ENCODE measurements around the gene RGMA.
"Not testable (repeated sequence)": the region's sequence is repeated elsewhere in the genome, so short reads cannot be mapped to it uniquely, and the experiment has no call there.

RGMA gene

DNA sequence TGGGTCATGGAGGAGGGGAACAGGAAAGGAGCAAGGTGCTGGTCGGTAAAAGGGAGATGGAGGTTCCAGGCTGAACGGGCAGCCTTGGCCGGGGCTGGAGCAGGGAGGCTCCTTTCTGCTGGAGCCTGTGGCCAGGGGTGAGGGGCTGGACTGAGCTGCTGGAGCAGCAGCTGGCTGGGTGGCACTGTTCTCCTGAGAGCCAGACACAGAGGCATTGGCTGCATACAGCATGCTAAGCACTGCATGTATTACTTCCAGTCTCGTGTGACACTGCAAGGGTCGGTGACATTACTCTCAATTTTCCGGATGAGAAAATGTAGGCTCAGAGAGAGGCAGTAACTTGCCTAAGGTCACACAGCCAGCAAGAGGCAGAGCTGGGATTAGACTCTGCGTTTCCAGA lies 42.3 kb downstream of the RGMA start:
- DNase-seq = no peak

DNA sequence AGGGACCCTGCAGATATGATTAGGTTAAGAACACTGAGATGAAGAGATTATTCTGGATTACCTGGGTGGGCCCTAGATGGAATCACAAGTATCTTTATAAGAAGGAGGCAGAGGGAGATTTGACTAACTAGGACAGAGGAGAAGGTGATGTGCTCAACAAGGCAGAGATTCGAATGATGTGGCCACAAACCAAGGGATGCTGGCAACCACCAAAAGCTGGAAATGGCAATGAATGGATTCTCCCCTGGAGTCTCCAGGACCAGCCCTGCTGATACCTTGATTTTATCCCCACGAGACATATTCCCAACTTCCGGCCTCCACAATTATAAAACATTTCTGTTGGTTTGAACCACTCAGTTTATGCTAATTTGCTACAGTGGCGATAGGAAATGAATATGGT lies 42.9 kb downstream of the RGMA start:
- DNase-seq = no peak

DNA sequence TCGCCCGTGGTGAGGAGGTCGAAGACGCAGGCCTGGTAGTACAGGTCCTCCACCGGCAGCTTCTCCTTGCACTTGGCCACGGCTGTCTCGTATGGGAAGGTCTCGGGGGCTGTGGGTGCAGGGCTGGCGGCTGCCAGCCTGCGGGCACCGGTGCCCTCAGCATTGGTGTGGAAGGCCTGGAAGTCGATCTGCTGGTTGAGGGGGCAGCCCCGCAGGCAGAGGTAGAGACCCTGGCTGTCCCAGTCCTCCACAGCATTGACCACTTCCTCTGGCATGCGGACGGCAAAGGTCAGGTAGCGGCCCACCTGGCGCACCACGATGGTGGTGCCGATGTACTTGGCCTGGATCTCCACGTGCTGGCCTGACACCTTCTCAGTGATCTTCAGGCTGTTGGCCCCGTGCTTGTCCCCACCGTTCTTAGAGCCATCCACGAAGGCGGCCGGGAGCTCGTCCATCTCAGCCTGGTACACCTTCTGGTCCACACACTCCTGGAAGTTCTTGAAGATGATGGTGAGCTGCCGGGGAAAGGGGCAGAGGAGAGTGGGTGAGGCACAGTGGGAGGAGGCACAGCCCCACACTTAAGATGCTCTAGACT lies 43.7 kb downstream of the RGMA start:
- DNase-seq = no peak

DNA sequence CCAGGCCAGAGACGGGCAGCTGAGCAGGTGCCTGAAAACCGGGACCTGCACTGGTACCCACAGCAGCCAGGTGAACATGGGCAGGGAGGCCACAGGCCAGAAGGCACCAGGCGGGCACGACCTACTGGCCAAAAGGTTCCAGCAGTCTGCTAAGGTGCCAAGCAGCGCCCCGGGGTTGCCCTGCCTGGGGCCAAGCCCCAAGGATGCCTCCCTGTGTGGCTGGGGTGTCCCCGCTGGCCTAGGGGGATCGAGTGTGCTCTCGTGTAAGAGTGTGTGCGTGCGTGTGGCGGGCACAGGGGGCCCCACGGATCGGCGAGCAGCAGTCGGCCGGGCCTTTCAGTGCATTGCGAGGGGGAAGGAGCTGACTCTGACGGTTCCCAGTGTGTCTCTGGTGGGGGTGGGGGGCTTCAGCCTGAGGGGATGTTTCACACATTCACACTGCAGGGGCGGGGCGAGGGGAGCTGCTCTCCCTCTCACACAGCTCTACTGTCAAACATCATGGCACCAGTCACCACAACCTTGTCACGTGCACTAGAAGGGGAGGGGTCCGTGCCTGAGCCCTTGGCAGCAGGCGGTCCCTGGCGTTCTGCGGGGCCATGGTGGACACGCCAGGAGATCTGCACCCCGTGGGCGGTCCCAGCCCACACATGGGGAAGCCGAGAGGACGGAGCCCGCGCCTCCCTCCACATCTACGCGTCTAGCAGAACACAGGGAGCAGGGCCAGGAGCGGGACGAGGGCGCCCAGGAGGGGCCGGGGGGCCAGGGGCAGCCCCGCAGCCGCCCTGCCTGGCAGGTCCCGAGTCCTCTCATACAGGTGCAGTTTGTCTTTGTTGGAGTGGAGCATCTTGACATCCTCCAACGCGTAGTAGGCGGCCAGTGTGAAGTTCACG lies 44.5 kb downstream of the RGMA start:
- no peak for DNase-seq

DNA sequence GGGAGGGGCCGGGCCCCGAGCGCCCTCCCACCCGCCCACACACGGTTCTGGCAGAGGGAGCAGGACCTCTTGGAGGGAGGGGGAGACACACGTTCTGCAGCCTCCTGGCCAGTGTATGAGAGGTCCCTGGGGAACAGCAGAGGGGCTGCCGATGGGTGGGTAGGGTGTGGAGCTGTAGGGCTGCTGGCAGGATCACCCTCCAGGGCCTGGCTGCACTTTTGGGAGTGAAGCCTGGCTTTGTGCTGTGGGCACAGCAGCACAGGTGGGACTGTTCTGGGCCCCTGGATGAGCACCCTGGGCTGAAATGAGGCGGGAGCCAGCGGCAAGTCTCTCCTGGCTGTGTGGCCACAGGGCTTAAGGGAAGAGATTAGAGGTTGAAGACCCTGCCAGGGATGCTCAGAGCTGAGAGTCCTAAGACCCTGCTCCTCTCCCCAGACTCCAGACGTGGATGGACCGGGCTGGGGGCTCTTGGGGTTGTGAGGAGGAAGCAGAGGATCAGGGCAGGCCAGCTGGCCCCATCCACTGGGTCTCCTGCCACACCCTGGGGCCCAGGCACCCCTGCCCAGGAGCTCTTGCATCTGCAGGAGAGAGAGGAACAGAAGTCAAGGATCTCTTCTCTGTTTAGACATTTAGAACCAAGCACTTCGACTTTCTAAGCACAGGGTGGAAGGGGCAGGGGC lies 45.2 kb downstream of the RGMA start:
- no peak for DNase-seq

DNA sequence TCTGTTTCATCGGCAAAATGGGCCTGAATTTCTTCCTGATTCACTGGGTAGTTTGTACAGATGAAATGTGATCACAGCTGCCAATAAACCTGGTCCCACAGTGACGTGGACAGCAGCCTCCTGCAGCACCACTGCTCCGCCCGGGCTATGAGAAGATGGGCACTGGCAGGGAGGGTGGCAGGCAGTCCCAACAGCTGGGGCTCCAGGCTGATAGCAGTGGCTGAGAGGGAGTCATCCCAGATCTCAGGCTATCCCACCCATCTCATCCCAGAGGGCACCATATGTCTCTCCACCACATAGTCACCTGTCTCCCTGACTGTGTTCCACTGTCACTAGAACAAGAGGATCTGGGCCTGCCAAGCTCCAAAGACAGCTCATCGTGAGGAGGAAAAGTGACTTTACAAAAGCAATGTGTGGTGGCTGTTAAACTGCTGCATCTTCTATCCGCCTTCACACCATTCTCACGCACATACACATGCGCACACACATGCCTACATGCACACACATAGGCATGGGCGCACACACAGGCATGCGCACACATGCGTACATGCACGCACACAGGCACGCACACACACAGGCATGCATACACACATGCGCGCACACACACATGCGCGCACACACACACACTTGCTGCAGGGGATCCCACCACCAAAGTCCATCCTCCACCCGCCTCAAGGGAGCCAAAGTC lies 46.2 kb downstream of the RGMA start:
- DNase-seq = no peak

DNA sequence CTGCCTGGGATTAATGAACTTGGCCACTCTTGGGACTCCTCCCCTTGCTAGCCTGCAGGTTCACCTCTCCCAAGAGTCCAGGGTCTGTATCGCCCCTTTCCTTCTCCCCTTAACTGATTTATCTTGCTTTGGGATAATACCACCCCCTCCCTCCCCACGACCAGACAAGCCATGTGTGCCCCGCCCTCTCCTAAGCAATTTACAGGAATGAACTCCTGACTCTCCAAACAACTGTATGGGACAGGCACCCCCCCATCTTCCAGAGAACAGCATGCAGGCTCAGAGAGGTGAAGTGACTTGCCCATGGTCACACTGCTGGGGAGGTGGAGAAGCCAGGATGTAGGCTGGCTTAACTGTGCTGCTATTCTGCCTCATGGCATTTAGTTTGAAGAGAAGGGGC lies 46.8 kb downstream of the RGMA start:
- DNase-seq = no peak

DNA sequence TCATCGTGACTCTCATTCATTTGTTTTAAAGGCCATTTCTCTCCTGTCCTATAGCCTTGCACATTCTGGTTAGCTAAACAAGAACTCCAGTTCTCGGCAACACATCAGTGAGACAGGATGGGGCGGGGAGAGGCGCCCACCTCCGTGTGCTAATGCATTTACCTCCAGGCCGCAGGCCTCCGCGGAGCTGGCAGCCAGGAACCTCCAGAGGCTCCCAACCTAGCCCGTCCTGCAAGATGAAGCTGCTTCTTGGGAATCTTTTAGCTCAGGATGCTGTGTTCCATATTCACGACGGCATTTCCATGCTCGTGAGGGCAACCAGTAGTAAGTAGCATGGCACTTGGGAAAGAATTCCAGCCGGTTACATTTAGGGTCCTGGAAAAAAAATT lies 47.9 kb downstream of the RGMA start:
- no peak for DNase-seq

DNA sequence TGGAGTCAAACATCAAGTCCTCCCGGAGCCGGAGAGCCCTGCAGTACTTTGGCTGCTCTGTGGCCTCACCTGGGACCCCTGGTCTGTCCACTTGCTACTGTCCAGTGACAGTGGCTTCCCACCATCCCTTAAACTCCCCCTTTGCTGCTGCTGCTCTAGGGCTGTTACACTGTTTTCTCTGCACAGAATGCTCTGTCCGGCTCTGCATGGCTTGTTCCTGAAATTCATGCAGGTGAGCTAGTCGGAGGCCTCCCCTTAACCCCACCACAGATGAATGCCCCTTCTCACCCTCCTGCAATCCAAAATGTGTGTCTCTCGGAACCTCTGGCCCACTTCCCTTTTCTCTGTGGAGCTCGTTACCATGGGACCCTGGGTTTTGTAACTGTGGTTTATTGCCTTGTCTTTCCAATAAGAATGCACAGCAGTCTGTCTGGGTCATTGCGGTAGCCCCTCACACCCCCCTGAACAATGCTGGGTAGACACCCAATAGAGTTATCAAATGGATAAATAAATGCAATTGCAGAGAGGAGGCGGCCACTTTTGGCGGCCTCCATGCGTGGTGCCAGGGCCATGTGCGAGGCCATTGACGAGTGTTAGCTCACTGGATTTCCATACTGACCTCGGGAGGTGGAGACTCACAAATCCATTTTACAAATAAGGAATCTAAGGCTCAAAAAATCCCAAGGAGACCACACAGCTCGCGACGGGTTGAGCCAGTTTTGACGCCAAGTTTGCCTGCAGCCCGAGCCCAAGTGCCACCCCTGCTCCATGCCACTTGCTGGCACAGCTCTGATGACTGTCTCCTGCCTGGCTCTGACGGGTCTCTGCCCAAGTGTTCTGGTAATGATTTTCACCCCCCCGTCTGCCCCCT lies 48.5 kb downstream of the RGMA start:
- no peak for DNase-seq

DNA sequence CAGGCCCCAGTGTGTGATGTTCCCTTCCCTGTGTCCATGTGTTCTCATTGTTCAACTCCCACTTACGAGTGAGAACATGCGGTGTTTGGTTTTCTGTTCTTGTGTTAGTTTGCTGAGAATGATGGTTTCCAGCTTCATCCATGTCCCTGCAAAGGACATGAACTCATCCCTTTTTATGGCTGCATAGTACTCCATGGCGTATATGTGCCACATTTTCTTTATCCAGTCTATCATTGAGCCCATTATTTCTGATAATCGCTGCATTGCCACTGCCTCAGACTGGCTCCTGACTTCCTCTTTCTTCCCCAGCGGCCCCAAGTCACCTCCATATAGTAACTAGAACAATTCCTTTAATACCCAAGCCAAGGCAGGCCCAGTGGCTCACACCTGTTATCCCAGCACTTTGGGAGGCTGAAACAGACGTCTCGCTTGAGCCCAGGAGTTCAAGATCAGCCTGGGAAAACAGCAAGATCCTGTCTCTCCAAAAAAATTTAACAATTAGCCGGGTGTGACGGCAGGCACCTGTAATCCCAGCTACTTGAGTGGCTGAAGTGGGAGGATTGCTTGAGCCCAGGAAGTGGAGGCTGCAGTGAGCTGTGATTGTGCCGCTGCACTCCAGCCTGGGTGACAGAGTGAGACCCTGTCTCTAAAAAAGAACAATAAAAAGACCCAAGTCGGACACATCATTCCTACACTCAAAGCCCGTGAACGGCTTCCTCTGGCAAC lies 49.3 kb downstream of the RGMA start:
- DNase-seq = not testable (repeated sequence)

DNA sequence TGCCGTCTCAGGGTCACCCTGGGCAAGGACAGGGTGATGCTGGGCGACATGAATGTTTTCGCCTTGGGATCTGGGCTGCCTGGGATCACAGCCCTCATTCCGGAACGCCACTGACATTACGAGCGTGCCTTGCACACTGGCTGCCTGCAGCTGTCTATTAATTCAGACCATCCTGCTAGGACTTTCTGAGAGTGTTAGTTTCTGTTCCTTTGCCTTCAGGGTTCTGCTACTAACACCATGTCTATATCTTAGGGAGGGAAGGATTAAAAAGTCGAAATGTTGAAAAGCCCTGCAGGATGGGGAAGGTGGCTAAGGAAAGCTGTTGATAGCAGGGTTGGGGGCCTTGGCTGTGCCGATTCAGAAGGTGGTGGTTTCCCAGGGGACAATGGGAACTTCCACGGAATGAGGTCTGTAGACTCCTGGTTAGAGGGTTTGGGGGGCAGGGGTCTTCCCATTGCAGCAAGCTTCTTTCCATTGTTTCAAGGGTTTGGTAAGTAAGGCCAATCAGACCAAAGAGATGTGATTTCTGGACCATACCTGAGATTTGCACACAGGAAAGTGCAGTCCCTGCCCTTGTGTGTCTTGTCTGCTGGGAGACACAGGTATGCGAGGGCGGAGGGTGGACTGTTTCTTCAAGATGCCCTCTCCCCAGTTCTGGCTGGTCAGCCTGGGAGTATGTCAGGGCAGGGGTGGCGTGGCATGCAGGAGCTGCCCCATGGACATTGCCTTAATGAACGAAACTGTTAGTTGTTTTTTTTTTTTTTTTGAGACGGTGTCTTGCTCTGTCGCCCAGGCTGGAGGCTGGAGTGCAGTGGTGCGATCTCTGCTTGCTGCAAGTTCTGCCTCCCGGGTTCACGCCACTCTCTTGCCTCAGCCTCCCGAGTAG lies 50.9 kb downstream of the RGMA start:
- no peak for DNase-seq

DNA sequence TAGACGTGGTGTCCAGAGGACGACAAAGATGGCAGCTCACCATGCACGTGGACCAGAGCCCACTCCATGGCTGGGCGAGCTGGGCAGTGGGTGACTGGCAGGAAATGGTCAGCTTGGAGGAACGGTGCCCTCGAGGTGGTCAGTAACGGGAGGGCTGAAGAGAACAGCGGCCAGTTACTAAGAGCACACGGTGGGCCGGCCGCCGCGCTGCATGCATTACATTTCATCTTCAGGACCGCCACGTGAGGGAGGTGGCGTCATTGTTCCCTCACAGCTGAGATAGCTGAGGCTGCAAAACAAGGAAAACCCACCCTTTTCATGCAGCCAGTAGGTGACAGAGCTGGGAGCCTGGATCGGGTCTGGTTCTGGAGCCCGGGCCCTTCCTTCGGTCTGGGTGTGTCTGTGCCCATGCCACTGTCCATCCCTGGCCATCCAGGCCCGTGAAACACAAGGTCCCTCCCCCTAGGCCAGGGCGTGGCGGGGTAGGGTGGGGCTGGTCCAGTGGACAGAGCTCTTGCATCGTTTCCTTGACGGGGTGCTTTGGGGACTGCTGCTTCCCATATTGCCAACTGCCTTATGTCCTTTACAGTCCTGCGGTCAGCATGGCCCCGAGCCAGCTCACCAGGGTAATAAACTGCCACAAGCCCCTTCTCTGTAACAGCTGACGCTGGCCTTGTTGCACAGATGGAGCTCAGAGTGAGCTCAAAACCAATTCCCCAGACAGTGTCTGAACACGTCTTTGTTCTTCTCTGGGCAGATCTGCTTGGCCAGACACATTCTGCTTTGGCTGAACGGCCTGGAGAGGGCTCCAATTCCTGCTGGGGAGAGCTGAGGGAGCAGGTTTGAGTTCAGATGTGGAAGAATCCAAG lies 51.8 kb downstream of the RGMA start:
- peak; percentile 52 for DNase-seq

DNA sequence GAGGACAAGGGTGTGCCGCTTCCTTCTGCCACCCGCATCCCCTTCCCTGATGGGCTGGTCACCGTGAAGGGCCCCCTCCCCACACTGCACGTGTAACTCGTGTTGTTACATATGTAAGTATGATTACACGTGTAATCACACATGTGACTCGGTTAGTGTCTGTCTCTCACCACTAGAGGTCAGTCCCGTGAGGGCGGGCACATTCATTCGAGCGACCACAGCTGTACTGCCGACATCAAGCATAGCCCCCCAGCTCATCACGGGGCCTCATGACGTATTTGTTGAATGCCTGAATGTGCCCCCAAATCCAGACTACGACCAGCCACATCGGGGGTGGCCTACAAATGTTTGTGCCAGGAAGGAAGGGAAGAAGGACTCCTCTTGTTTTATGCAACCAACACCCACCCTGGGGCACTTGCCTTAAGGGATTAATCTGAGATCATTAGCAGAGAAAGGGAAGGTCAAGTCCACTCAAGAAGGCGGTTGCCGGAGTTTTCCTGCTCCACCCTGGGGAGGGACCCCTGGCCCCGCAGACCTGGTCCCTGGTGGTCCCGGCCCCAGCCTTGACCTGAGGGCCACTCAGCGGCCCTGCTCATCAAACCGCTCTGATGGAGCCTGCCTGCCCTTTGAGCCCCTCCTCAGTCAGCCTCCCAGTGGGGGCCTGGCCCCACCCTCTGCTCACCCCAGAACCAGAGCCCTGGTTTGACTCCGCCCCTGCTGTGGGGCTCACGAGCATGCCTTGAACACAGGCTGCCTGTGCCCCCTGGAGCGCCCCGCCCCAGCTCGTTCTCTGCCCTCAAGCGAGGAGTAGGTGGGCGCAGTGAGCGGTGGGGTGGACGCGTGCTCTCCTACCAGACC lies 52.8 kb downstream of the RGMA start:
- DNase-seq = peak; percentile 52

DNA sequence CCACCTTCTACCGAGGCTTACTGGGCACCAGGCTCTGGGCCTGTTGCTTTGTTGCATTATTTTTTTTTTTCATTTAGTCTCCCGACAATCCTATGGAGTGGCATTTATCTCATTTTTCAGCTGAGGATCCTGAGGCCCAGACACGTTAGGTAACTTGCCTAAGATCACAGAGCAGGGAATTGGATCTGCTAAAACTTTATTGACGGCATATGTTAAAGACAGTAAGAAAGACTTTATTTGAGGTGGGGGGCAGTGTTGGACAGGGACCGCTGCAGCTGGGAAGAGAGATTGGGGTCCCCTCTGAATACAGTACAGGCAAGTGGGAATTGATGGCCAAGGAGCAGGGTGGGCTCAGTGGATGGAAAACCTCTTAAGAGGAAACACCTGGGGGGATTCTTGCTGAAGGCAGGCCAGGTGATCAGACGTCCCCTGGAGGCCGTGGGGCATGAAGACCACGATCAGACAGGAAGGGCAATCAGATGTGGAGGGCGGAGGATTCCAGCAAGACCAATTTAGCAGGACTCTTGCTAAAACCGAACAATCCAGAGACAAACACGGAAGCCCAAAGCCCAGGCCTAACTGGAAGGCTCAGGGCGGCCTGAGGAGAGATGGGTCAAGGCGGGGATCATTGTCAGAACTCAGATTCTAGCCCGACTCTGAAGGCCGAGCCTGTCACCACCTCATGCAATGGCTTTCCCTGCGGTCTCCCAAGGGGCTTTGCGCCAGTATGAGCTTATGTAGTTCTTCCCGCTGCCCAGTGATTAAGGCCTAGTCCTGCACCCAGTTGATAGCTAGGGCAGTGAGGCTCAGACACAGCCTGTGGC lies 53.7 kb downstream of the RGMA start:
- DNase-seq = no peak

DNA sequence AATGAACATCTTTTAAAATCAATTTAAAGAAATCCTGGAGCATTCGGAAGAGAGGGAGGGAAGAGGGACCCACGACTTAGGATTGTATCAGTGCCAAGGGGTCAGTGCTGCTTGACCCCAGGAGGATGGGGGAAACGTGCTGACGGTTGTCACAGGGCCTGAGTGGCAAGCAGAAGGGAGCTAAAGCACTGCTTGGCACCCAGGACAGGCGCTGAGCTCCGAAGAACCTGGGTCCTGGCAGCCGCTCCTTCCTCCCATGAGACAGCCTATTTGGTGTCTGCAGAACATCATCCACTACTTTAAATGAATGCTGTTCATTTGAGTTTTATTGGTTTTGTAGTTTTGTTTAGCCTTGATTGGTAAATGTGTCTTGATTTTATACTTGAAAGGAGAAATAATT lies 54.5 kb downstream of the RGMA start:
- no peak for DNase-seq

DNA sequence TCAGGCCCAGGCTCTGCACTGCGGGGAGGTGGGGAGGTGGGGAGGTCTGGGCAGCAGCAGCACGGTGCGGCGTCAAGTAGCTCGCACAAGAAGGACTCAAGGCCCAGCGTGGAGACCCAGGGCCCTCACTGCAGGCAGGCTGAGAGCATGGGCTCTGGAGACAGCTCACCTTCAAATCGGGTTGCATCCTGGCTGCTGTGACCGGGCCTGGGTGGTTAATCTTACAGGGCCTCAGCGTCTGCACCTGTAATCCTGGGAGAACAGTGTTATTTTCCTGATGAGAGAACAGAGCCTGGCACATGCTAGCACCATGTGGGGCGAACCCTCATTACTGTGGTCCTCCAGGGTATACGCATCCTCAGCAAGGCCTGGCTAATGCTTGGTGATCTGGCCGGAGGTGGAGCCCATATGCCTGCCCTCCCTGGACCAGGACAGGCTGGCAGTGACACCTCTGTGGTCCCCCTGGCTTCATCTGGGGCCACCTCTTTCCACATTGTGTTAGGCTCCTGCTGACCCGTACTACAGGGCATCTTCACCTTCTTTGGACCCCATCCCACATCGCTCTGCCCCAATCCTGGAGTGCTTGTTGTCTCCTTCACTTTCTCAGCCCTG lies 55.5 kb downstream of the RGMA start:
- DNase-seq = no peak

DNA sequence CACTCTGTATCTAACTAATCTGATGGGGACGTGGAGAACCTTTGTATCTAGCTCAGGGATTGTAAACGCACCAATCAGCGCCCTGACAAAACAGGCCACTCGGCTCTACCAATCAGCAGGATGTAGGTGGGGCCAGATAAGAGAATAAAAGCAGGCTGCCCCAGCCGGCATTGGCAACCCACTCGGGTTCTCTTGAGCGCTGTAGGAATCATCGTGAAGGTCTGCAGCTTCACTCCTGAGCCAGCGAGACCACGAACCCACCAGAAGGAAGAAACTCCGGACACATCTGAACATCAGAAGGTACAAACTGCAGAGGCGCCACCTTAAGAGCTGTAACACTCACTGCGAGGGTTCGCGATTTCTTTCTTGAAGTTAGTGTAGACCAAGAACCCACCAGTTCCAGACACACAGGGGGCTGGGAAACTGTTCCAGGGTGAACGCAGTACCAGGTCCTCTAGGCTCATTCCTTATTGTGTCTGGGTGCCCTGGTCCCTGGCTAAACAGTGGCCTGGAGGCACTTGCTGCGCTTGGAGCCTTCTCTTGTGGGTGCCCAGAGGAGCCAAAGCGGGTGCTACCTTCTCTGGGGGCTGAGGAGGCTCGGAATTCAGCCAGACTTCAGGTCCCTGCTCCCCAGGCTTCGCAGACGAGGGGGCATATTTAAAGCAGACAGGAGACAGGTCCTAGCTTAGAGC lies 56.4 kb downstream of the RGMA start:
- DNase-seq = not testable (repeated sequence)

Data from suppressor macrophage treated with lipopolysaccharide for 4 hours (primary cell).